Measurements from ENCODE around the gene BCAT1.

GRCh38 chr12:24796876-24797275, 152.0 kb downstream of the BCAT1 start:
- TF ChIP-seq CTCF (conservative IDR thresholded peaks at IDR 0.05) (no peak), ZFX (IDR thresholded peaks at IDR 0.05) (no peak)
